BJ (cell line): ENCODE data around the gene TRIM39. TPM values are rescaled to one million over a fixed set of nuclear protein-coding genes. Genes with fewer than 3 reads are reported as not detected.
A peak's percentile ranks its signal among the peaks of the same experiment; 100 is the strongest.

Source experiments
- CTCF ChIA-PET: fragments of 350-600 bp; formaldehyde crosslinking; extraction: SDS; loops from one replicate; lab custom pipeline; 2021; ENCODE audit warnings: antibody characterized with exemption, inconsistent platforms; lab: Yijun Ruan, JAX
- POLR2A ChIA-PET: fragments of 300-600 bp; sonication (Branson Sonifier 250); formaldehyde crosslinking; extraction: SDS; loops from one replicate; lab custom pipeline; 2021; ENCODE audit warnings: antibody characterized with exemption; lab: Charles Lee
- DNase-seq: peaks from one replicate; pipeline ENCODE4 v3.0.0-alpha.2; 2011; ENCODE audit warnings: low read depth
- H3K27me3 ChIP-seq: 2 replicates; pipeline ENCODE4 v1.6.0; 2011; ENCODE audit warnings: low read length; ENCODE audit not compliant: control insufficient read depth, insufficient read depth
- H3K36me3 ChIP-seq: 2 replicates; pipeline ENCODE4 v1.5.1; 2011; ENCODE audit warnings: low read length; ENCODE audit not compliant: control insufficient read depth, insufficient read depth
- H3K4me3 ChIP-seq: 2 replicates; pipeline ENCODE4 v1.5.1; 2011; ENCODE audit warnings: low read depth, mild to moderate bottlenecking, control low read depth, low read length
- polyA plus RNA-seq: library from polyadenylated mRNA; depleted of rRNA; stranded (reverse); fragments of >200 nt; gene quantifications from 2 replicates; pipeline ENCODE4 v1.2.3, GENCODE V29; 2011
- TF ChIP-seq, protein P1 (sequence below): IDR thresholded peaks from 2 replicates; pipeline ENCODE4 v1.5.1; 2011; ENCODE audit warnings: low read depth, mild to moderate bottlenecking, control low read depth, inconsistent platforms, low read length, moderate library complexity; ENCODE audit not compliant: insufficient read depth

The TRIM39 gene
- polyA plus RNA-seq, 1 experiment: 8.1 TPM

GRCh38 chr6:30340589-30341054, 13.9 kb downstream of the TRIM39 start:
- no peaks in the 10 kb centered on the region for H3K27me3 ChIP-seq
- H3K36me3 ChIP-seq: peaks cover 11% of the 10 kb centered on the region
- no peak for DNase-seq
- TF ChIP-seq, protein P1, sequence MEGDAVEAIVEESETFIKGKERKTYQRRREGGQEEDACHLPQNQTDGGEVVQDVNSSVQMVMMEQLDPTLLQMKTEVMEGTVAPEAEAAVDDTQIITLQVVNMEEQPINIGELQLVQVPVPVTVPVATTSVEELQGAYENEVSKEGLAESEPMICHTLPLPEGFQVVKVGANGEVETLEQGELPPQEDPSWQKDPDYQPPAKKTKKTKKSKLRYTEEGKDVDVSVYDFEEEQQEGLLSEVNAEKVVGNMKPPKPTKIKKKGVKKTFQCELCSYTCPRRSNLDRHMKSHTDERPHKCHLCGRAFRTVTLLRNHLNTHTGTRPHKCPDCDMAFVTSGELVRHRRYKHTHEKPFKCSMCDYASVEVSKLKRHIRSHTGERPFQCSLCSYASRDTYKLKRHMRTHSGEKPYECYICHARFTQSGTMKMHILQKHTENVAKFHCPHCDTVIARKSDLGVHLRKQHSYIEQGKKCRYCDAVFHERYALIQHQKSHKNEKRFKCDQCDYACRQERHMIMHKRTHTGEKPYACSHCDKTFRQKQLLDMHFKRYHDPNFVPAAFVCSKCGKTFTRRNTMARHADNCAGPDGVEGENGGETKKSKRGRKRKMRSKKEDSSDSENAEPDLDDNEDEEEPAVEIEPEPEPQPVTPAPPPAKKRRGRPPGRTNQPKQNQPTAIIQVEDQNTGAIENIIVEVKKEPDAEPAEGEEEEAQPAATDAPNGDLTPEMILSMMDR: no peak
- POLR2A ChIA-PET: no interaction called here
- CTCF ChIA-PET: interaction anchor here (1.6 kb wide), 1 partner anchor 27 kb away, joined by 4 read pairs; no protein-coding TSS in a partner anchor
- H3K4me3 ChIP-seq: no peak overlapping the region

GRCh38 chr6:30341218-30341617, 14.5 kb downstream of the TRIM39 start:
- no peak for DNase-seq
- ChIA-PET CTCF (no interaction called here), POLR2A (no interaction called here)
- peaks cover 7% of the 10 kb centered on the region for H3K36me3 ChIP-seq
- TF ChIP-seq, protein P1: no peak
- no peaks in the 10 kb centered on the region for H3K27me3 ChIP-seq
- no peak overlapping the region for H3K4me3 ChIP-seq

DNA sequence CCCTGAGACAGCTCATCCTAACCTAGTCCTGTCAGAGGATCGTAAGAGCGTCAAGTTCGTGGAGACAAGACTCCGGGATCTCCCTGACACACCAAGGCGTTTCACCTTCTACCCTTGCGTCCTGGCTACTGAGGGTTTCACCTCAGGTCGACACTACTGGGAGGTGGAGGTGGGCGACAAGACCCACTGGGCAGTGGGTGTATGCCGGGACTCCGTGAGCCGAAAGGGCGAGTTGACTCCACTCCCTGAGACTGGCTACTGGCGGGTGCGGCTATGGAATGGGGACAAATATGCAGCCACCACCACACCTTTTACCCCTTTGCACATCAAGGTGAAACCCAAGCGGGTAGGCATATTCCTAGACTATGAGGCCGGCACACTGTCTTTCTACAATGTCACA, 15.0 kb downstream of the TRIM39 start:
- TF ChIP-seq, protein P1: no peak
- Histone ChIP-seq H3K4me3 (no peak overlapping the region), H3K27me3 (no peaks in the 10 kb centered on the region), H3K36me3 (peaks cover 7% of the 10 kb centered on the region)
- ChIA-PET POLR2A (no interaction called here), CTCF (no interaction called here)
- DNase-seq: no peak

GRCh38 chr6:30344191-30344867, 17.6 kb downstream of the TRIM39 start:
- H3K4me3 ChIP-seq: no peak overlapping the region
- POLR2A ChIA-PET: no interaction called here
- H3K36me3 ChIP-seq: peaks cover 7% of the 10 kb centered on the region
- TF ChIP-seq, protein P1: no peak
- no peaks in the 10 kb centered on the region for H3K27me3 ChIP-seq
- CTCF ChIA-PET: interaction anchor here (0.8 kb wide), 1 partner anchor 117 kb away, joined by 3 read pairs; no protein-coding TSS in a partner anchor
- no peak for DNase-seq

DNA sequence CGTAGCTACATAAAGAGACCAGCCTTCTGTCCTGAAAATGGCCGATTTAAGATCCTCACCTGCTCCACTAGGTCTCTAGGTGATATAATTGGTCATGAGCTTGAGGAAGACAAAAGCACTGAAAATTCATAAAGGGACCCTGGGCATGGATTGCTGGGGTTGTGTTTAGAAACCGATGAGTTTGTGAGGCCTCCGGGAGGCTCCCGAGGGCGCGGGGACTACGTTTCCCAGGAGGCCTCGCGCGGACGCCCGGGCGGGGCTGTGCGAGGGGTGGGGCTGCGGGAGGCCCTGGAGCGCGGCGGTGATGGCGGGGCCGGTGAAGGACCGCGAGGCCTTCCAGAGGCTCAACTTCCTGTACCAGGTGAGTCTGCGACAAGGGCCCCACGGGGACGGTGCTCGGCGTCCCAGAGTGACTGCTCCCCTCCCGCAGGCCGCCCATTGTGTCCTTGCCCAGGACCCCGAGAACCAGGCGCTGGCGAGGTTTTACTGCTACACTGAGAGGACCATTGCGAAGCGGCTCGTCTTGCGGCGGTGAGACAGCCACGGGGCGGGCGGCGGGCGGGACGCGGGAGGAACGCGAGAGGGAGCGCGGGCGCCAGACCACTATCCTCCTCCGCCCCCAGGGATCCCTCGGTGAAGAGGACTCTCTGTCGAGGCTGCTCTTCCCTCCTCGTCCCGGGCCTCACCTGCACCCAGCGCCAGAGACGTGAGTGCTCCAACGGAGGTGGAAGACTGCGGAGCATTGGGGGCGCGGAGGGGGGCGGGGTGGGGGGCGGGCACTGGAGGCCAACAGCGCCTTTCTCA, 18.3 kb downstream of the TRIM39 start, which contains the start of gene RPP21:
Gene RPP21 (plus strand): TSS at position 289 of the 804 bp plus-strand sequence. CDS start 16 bp downstream, at position 305.
- POLR2A ChIA-PET: no interaction called here
- Histone ChIP-seq H3K4me3 (peak within 1 kb of the TSS; percentile 85), H3K27me3 (no peaks in the 10 kb centered on the region), H3K36me3 (peaks cover 7% of the 10 kb centered on the region)
- CTCF ChIA-PET: interaction anchor here (0.8 kb wide), 1 partner anchor 118 kb away, joined by 3 read pairs; no protein-coding TSS in a partner anchor
- DNase-seq: peak; percentile 25
- TF ChIP-seq, protein P1: 0 out of 2 replicates have a peak, but pooled peaks have one; percentile 15
